Endothelial cell of umbilical vein (primary cell): ENCODE results near the gene PTDSS2. TPM values are rescaled to one million over a fixed set of nuclear protein-coding genes. Genes with fewer than 3 reads are reported as not detected.

Experiments used
- BruUV-seq: library from RNA; stranded (reverse); fragments of 400-500 nt; replicated peaks from 2 replicates; lab custom pipeline; 2021; lab: Mats Ljungman, UMichigan
- CTCF ChIA-PET: fragments of 300-600, 350-600 bp; sonication (Branson Sonifier 250); formaldehyde crosslinking; loops from one replicate; lab custom pipeline; 2021; ENCODE audit warnings: antibody characterized with exemption, inconsistent platforms; lab: Charles Lee
- POLR2A ChIA-PET: fragments of 300-600, 350-600 bp; sonication (Branson Sonifier 250); formaldehyde crosslinking; loops from one replicate; lab custom pipeline; 2021; ENCODE audit warnings: antibody characterized with exemption, inconsistent platforms; lab: Charles Lee
- DNase-seq: peaks from one replicate; pipeline ENCODE4 v3.0.0-alpha.2; 2011; ENCODE audit warnings: low read depth, low spot score
- FAIRE-seq: peaks from 2 replicates; lab custom pipeline; 2011; peaks lifted over from hg19 to GRCh38; lab: Jason Lieb, UNC
- H2AFZ ChIP-seq: 2 replicates; pipeline ENCODE4 v1.6.0; 2012; ENCODE audit warnings: low read depth, low read length, control low read depth, inconsistent platforms
- H3K27ac ChIP-seq: 2 replicates; pipeline ENCODE4 v1.5.1; 2011; ENCODE audit warnings: low read depth, mild to moderate bottlenecking, control low read depth, low read length, moderate library complexity; ENCODE audit not compliant: insufficient read depth
- H3K27me3 ChIP-seq, 2 experiments: 2 replicates each; pipeline versions ENCODE4 v1.6.0 to v1.6.1; 2011; ENCODE audit warnings: low read length in 2 of 2, mixed read lengths in 1 of 2; ENCODE audit not compliant: control insufficient read depth in 2 of 2, insufficient read depth in 2 of 2
- H3K36me3 ChIP-seq, 2 experiments: 2 replicates in 1 of 2; 3 replicates in 1 of 2; pipeline ENCODE4 v1.5.1; 2011; ENCODE audit warnings: low read length in 2 of 2, mild to moderate bottlenecking in 1 of 2, moderate library complexity in 1 of 2; ENCODE audit not compliant: control insufficient read depth in 2 of 2, insufficient read depth in 2 of 2; ENCODE audit errors: extremely low read depth in 1 of 2
- H3K4me1 ChIP-seq: 3 replicates; pipeline ENCODE4 v1.5.1; 2011; ENCODE audit warnings: mild to moderate bottlenecking, low read length; ENCODE audit not compliant: control insufficient read depth, insufficient read depth; ENCODE audit errors: extremely low read depth
- H3K4me2 ChIP-seq: 2 replicates; pipeline ENCODE4 v1.6.1; 2011; ENCODE audit warnings: low read length, control low read depth, mixed read lengths; ENCODE audit not compliant: insufficient read depth
- H3K4me3 ChIP-seq, 3 experiments: fragments of 200-600 bp in 1 of 3; sonication (generic), shearing (Covaris generic) in 1 of 3; replicated peaks in 1 of 3; 2 replicates each; pipeline ENCODE4 v1.5.1; 2011 to 2016; ENCODE audit warnings: control low read depth in 3 of 3, low read length in 3 of 3, mild to moderate bottlenecking in 2 of 3, inconsistent platforms in 1 of 3, low read depth in 1 of 3, moderate library complexity in 1 of 3; ENCODE audit not compliant: insufficient read depth in 1 of 3
- H3K79me2 ChIP-seq: 2 replicates; pipeline ENCODE4 v1.6.0; 2012; ENCODE audit warnings: low read length, inconsistent platforms; ENCODE audit not compliant: control insufficient read depth, insufficient read depth
- H3K9ac ChIP-seq: replicated peaks from 2 replicates; pipeline ENCODE3; 2011; ENCODE audit warnings: low read length, control low read depth; ENCODE audit not compliant: insufficient read depth; ENCODE audit errors: extremely low read depth
- H3K9me1 ChIP-seq: replicated peaks from 3 replicates; pipeline ENCODE4 v1.6.0; 2011; ENCODE audit warnings: mild to moderate bottlenecking, low read length; ENCODE audit not compliant: control insufficient read depth, insufficient read depth; ENCODE audit errors: extremely low read depth
- H3K9me3 ChIP-seq: replicated peaks from 2 replicates; pipeline ENCODE4 v1.5.1; 2012; ENCODE audit warnings: low read length, inconsistent platforms; ENCODE audit not compliant: control insufficient read depth, insufficient read depth
- H4K20me1 ChIP-seq: replicated peaks from 2 replicates; pipeline ENCODE3; 2011; ENCODE audit warnings: mild to moderate bottlenecking, low read length; ENCODE audit not compliant: control insufficient read depth, insufficient read depth; ENCODE audit errors: extremely low read depth
- EZH2 ChIP-seq: IDR thresholded peaks from 2 replicates; pipeline ENCODE4 v1.6.1; 2012; ENCODE audit warnings: borderline replicate concordance, low read depth, mild to moderate bottlenecking, moderate library complexity, low read length, inconsistent platforms; ENCODE audit not compliant: severe bottlenecking
- FOS ChIP-seq: IDR thresholded peaks from 2 replicates; pipeline ENCODE4 v1.6.1; 2011; ENCODE audit warnings: mild to moderate bottlenecking, low read length, moderate library complexity, borderline replicate concordance; ENCODE audit not compliant: insufficient read depth
- GATA2 ChIP-seq: IDR thresholded peaks from 2 replicates; pipeline ENCODE4 v1.7.0; 2011; ENCODE audit warnings: low read depth, mild to moderate bottlenecking, moderate library complexity, mixed read lengths, low read length; ENCODE audit not compliant: insufficient read length, insufficient read depth
- JUN ChIP-seq: IDR thresholded peaks from 2 replicates; pipeline ENCODE4 v1.6.1; 2011; ENCODE audit warnings: borderline replicate concordance, low read depth; ENCODE audit not compliant: insufficient read length, insufficient read depth
- MYC ChIP-seq: IDR thresholded peaks from one replicate; pipeline ENCODE4 v1.6.1; 2011; ENCODE audit warnings: mild to moderate bottlenecking, low read depth, low read length
- POLR2A ChIP-seq: IDR thresholded peaks from 2 replicates; pipeline ENCODE4 v1.6.1; 2012; ENCODE audit warnings: low read depth, mild to moderate bottlenecking, control low read depth, low read length
- POLR2AphosphoS5 ChIP-seq: IDR thresholded peaks from 2 replicates; pipeline ENCODE4 v1.6.1; 2012; ENCODE audit warnings: low read depth, mild to moderate bottlenecking, control low read depth, low read length, moderate library complexity; ENCODE audit not compliant: insufficient read depth
- dilution Hi-C: fragments of 300-500 bp; cut with MboI; formaldehyde crosslinking; loops from one replicate; pipeline ENCODE4 v1.15.0; 2019; ENCODE audit warnings: low sequenced_read_pairs; ENCODE audit not compliant: extremely low pct_ligation_motif_present
- intact Hi-C: fragments of 100-400 bp; cut with micrococcal nuclease; formaldehyde crosslinking; loops from one replicate; pipeline ENCODE4 v1.10.0; 2022
- polyA plus RNA-seq, 4 experiments: library from polyadenylated mRNA; depleted of rRNA in 3 of 4; stranded (reverse) in 3 of 4; unstranded in 1 of 4; fragments of >200 nt; gene quantifications; 2 replicates each; pipeline versions ENCODE4 v1.2.1 to v1.2.3, GENCODE V29; 2011 to 2012; ENCODE audit warnings: missing spikeins in 1 of 4
- total RNA-seq: library from RNA; stranded (reverse); gene quantifications from 2 replicates; pipeline ENCODE4 v1.2.3, GENCODE V29; 2021
- TF ChIP-seq, protein P1 (sequence below): IDR thresholded peaks from 2 replicates; pipeline ENCODE4 v1.6.1; 2011; ENCODE audit not compliant: insufficient read depth, insufficient read length
- TF ChIP-seq, protein P2 (sequence below), 2 donors: IDR thresholded peaks; 1 replicate in 1 of 2; 2 replicates in 1 of 2; pipeline ENCODE4 v1.5.1; 2011; ENCODE audit warnings: low read length in 2 of 2, mild to moderate bottlenecking in 2 of 2, moderate library complexity in 2 of 2, control low read depth in 1 of 2, inconsistent platforms in 1 of 2, low read depth in 1 of 2; ENCODE audit not compliant: insufficient read depth in 1 of 2; ENCODE audit errors: extremely low read depth in 1 of 2

The PTDSS2 gene
- total and polyA plus RNA-seq, 2 donors (not counting 3 experiments of a cell fraction or from before 2014, with no cell fraction given): 41.4 to 46.8 TPM

DNA sequence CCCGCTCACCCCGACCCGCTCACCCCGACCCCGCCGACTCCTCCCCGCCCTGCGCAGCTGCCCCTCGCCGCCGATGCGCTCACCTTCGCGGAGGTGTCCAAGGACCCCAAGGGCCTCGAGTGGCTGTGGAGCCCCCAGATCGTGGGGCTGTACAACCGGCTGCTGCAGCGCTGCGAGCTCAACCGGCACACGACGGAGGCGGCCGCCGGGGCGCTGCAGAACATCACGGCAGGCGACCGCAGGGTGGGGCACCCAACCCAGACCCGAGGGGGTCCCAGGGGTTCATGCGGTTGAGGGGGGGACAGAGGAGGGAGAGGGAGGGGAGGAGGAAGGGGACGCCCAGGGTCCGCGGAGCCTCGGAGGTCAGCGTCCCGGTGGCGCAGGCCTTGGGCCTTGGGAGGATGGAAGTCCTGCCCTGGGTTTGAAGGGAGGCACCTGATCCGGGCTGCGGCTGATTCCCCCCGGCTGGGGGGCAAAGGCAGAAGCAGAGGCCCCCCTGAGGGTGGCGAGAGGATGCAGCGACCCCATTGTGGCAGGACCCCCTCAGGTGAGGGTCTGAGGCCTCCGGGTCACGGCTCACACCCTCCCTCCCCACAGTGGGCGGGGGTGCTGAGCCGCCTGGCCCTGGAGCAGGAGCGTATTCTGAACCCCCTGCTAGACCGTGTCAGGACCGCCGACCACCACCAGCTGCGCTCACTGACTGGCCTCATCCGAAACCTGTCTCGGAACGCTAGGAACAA is 46.9 kb upstream of the PTDSS2 start:
- no peak overlapping the region for H3K4me2 ChIP-seq
- no peaks in the 10 kb centered on the region for H3K9me3 ChIP-seq
- no peaks in the 10 kb centered on the region for H4K20me1 ChIP-seq
- ChIA-PET CTCF (interaction anchor here (5.5 kb wide), 1 partner anchor 45 kb away, joined by 57 read pairs; no protein-coding TSS in a partner anchor), POLR2A (no interaction called here)
- TF ChIP-seq, protein P1, sequence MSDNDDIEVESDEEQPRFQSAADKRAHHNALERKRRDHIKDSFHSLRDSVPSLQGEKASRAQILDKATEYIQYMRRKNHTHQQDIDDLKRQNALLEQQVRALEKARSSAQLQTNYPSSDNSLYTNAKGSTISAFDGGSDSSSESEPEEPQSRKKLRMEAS: no peak
- TF ChIP-seq, protein P2, sequence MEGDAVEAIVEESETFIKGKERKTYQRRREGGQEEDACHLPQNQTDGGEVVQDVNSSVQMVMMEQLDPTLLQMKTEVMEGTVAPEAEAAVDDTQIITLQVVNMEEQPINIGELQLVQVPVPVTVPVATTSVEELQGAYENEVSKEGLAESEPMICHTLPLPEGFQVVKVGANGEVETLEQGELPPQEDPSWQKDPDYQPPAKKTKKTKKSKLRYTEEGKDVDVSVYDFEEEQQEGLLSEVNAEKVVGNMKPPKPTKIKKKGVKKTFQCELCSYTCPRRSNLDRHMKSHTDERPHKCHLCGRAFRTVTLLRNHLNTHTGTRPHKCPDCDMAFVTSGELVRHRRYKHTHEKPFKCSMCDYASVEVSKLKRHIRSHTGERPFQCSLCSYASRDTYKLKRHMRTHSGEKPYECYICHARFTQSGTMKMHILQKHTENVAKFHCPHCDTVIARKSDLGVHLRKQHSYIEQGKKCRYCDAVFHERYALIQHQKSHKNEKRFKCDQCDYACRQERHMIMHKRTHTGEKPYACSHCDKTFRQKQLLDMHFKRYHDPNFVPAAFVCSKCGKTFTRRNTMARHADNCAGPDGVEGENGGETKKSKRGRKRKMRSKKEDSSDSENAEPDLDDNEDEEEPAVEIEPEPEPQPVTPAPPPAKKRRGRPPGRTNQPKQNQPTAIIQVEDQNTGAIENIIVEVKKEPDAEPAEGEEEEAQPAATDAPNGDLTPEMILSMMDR (IDR thresholded peaks at IDR 0.05; ENCODE audit: extremely low read depth in 1 of 2, insufficient read depth in 1 of 2, low read depth in 1 of 2, low read length in 2 of 2): no peak
- TF ChIP-seq JUN: no peak
- no peak for TF ChIP-seq GATA2
- no peak for TF ChIP-seq POLR2A
- TF ChIP-seq POLR2AphosphoS5: no peak
- no peak for TF ChIP-seq EZH2
- TF ChIP-seq MYC: no peak
- TF ChIP-seq FOS: no peak
- H3K79me2 ChIP-seq: no peaks in the 10 kb centered on the region
- no peaks in the 10 kb centered on the region for H3K36me3 ChIP-seq
- dilution Hi-C loops (no loop called here), intact Hi-C loops (no loop called here)
- no peaks in the 10 kb centered on the region for H3K9me1 ChIP-seq
- H3K4me1 ChIP-seq: peaks cover 5% of the 10 kb centered on the region
- FAIRE-seq: no peak
- H2AFZ ChIP-seq: no peak overlapping the region
- no TSS peak for BruUV-seq
- DNase-seq: no peak
- H3K27ac ChIP-seq: no peak overlapping the region
- no peak overlapping the region for H3K4me3 ChIP-seq
- H3K9ac ChIP-seq: no peak overlapping the region
- peaks cover 0 to 3% of the 10 kb centered on the region in 2 experiments for H3K27me3 ChIP-seq
